Esophagus mucosa (tissue), 1 donor: ENCODE measurements around the gene GPR132. TPM values are rescaled to one million over a fixed set of nuclear protein-coding genes. Genes with fewer than 3 reads are reported as not detected.
"Not testable (repeated sequence)": the region's sequence is repeated elsewhere in the genome, so short reads cannot be mapped to it uniquely, and the experiment has no call there.

Experiments
- ATAC-seq: fragments of 200-7000 bp; cut with Tn5 transposase; one replicate; pipeline ENCODE4 v1.9.1; 2020
- total RNA-seq: library from RNA; stranded (reverse); gene quantifications from one replicate; pipeline ENCODE4 v1.2.4, GENCODE V29; 2023
- donor health status: DM: yes; HTN: yes; CAD: no.

GPR132 gene
- total RNA-seq, result 0.36 TPM

- ATAC-seq, result peak; percentile 73
Observed at GRCh38 chr14:105065280-105066228, at the start of gene GPR132. TSS of gene GPR132 (minus strand) at chr14:105065430. CDS start at chr14:105055420, 10,010 bp downstream.

- ATAC-seq, result not testable (repeated sequence)
Observed at GRCh38 chr14:105109243-105109642, 44.0 kb upstream of the GPR132 start.

GRCh38 chr14:105108516-105108864 is 43.3 kb upstream of the GPR132 start:
- ATAC-seq, result no peak

GRCh38 chr14:105107781-105108515 is 42.7 kb upstream of the GPR132 start:
- ATAC-seq, result no peak

- ATAC-seq, result no peak
Observed at GRCh38 chr14:105107351-105107750, 42.1 kb upstream of the GPR132 start.

GRCh38 chr14:105105158-105105557 is 39.9 kb upstream of the GPR132 start:
- no peak for ATAC-seq

- no peak for ATAC-seq
Observed at GRCh38 chr14:105102893-105103292, 37.7 kb upstream of the GPR132 start.

- ATAC-seq, result peak; percentile 37
Observed at GRCh38 chr14:105102361-105102870, 37.2 kb upstream of the GPR132 start.

- ATAC-seq, result no peak
Observed at GRCh38 chr14:105100910-105101309, 35.7 kb upstream of the GPR132 start.

- no peak for ATAC-seq
Observed at GRCh38 chr14:105099778-105100177, 34.5 kb upstream of the GPR132 start.

GRCh38 chr14:105098316-105098715 is 33.1 kb upstream of the GPR132 start:
- no peak for ATAC-seq

- no peak for ATAC-seq
Observed at GRCh38 chr14:105097794-105098127, 32.5 kb upstream of the GPR132 start.

GRCh38 chr14:105096206-105096875 is 31.1 kb upstream of the GPR132 start:
- ATAC-seq, result no peak

- no peak for ATAC-seq
Observed at GRCh38 chr14:105095236-105095805, 30.1 kb upstream of the GPR132 start.

GRCh38 chr14:105094193-105094907 is 29.1 kb upstream of the GPR132 start:
- no peak for ATAC-seq

- peak; percentile 20 for ATAC-seq
Observed at GRCh38 chr14:105093431-105094192, 28.4 kb upstream of the GPR132 start.

- ATAC-seq, result peak; percentile 3
Observed at GRCh38 chr14:105093038-105093430, 27.8 kb upstream of the GPR132 start.

- peak; percentile 1 for ATAC-seq
Observed at GRCh38 chr14:105092171-105093037, 27.2 kb upstream of the GPR132 start.

- ATAC-seq, result peak; percentile 67
Observed at GRCh38 chr14:105091517-105092170, 26.4 kb upstream of the GPR132 start.
